Osteocyte (in vitro differentiated cells): Measurements from ENCODE around the gene DMRTA1. TPM values are rescaled to one million over a fixed set of nuclear protein-coding genes. Genes with fewer than 3 reads are reported as not detected.
"Not testable (repeated sequence)": the region's sequence is repeated elsewhere in the genome, so short reads cannot be mapped to it uniquely, and the experiment has no call there.

Experiments used
- DNase-seq: peaks from one replicate; pipeline ENCODE4 v3.0.0; 2021; ENCODE audit warnings: mixed read lengths; ENCODE audit not compliant: unreplicated experiment; ENCODE audit errors: extremely low spot score
- H3K27ac Mint-ChIP-seq: one replicate; pipeline ENCODE4 v1.8.0; 2021; ENCODE audit warnings: mild to moderate bottlenecking, mixed read lengths; ENCODE audit not compliant: unreplicated experiment
- H3K27me3 Mint-ChIP-seq: one replicate; pipeline ENCODE4 v1.8.0; 2021; ENCODE audit warnings: mixed read lengths; ENCODE audit not compliant: unreplicated experiment
- H3K36me3 Mint-ChIP-seq: one replicate; pipeline ENCODE4 v1.8.0; 2021; ENCODE audit warnings: mixed read lengths; ENCODE audit not compliant: unreplicated experiment
- H3K4me1 Mint-ChIP-seq: one replicate; pipeline ENCODE4 v1.8.0; 2021; ENCODE audit warnings: mixed read lengths; ENCODE audit not compliant: unreplicated experiment
- H3K4me3 Mint-ChIP-seq: one replicate; pipeline ENCODE4 v1.8.0; 2021; ENCODE audit warnings: mild to moderate bottlenecking, moderate library complexity, mixed read lengths; ENCODE audit not compliant: unreplicated experiment
- H3K9me3 Mint-ChIP-seq: one replicate; pipeline ENCODE4 v1.8.0; 2021; ENCODE audit warnings: mixed read lengths; ENCODE audit not compliant: unreplicated experiment
- CTCF ChIP-seq: fragments of 200-600 bp; sonication (generic); IDR thresholded peaks from 2 replicates; pipeline ENCODE4 v1.5.0; 2021; ENCODE audit warnings: antibody characterized with exemption, mild to moderate bottlenecking, moderate library complexity
- total RNA-seq: library from RNA; stranded (reverse); gene quantifications from 2 replicates; pipeline ENCODE4 v1.2.1, GENCODE V29; 2021

Gene DMRTA1
- total RNA-seq, 1 donor from 2014 or later: 0.40 TPM

DNA sequence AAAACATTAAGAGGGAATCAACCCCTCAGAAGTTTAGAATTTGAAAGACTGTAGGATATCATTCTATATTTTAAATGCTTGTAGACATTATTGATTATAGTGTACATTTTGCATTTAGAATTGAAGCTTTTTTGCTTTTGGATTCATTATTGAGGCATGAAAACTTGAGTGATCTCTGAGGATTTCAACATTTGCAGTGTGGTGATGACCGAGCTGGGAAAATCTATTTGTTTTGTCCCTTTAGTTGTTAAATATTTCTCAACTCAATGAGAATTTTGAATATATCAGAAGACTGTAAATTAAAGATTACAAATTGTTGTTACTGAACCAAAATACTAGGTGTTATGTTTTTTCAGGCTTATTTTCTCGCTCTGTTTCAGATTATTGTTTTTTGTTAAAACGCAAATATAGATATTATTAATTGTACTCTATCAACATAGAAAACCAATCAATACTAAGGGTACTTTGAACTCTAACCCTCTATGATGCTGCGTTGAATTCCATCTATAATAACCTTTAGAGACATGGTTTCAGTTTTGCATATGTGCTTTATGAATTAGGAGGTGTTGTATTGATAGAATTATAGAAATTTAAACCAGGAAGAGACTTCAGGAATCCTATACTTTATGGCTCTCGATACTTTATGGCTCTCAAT, 19.3 kb upstream of the DMRTA1 start:
- no peaks in the 10 kb centered on the region for H3K4me1 Mint-ChIP-seq
- TF ChIP-seq CTCF: no peak
- no peaks in the 10 kb centered on the region for H3K9me3 Mint-ChIP-seq
- H3K4me3 Mint-ChIP-seq: no peak overlapping the region
- peaks cover 32% of the 10 kb centered on the region for H3K27me3 Mint-ChIP-seq
- DNase-seq: no peak
- H3K27ac Mint-ChIP-seq: no peak overlapping the region
- H3K36me3 Mint-ChIP-seq: no peaks in the 10 kb centered on the region

DNA sequence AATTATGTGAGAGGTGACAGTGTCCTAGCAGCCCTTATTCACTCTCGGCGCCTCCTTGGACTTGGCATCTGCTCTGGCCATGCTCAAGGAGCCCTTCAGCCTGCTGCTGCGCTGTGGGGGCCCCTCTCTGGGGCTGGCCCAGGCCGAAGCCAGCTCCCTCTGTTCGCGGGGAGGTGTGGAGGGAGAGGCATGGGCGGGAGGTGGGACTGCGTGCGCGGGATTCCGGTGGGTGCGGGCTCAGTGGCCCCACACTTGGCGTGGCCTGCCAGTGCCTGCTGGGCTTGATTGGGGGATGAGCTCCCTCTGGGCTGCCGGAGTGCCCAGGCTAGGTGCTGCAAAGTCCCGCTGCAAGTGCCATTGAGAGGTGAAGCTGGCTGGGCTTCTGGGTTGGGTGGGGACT, 12.9 kb upstream of the DMRTA1 start:
- no peaks in the 10 kb centered on the region for H3K9me3 Mint-ChIP-seq
- H3K36me3 Mint-ChIP-seq: no peaks in the 10 kb centered on the region
- H3K27me3 Mint-ChIP-seq: peaks cover 24% of the 10 kb centered on the region
- no peak overlapping the region for H3K4me3 Mint-ChIP-seq
- no peak for DNase-seq
- TF ChIP-seq CTCF: no peak
- no peak overlapping the region for H3K27ac Mint-ChIP-seq
- no peaks in the 10 kb centered on the region for H3K4me1 Mint-ChIP-seq

DNA sequence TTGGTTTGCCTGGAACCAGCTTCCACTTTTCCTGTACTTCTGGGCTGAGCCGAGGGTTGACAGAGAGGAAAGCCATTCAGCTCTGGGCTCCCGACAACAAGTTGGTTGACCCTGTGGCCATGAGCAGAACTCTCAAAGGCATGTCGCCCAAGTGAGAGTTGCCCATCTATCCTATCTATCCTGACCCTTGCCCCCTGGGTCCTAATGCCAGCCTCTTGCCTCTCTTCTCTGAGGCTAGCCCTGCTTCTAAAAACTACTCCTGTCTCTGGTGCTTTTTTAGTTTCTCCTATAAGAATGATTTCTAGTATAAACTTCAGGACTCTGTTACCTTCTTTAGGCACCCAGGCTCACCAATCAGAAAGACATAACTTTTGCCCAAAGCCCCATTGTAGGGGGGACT, 11.4 kb upstream of the DMRTA1 start:
- not testable (repeated sequence) for H3K27ac Mint-ChIP-seq, H3K4me1 Mint-ChIP-seq, H3K4me3 Mint-ChIP-seq, H3K9me3 Mint-ChIP-seq, DNase-seq, H3K36me3 Mint-ChIP-seq
- peaks cover 17% of the 10 kb centered on the region for H3K27me3 Mint-ChIP-seq

GRCh38 chr9:22437461-22438067, 9.1 kb upstream of the DMRTA1 start:
- not testable (repeated sequence) for H3K36me3 Mint-ChIP-seq, H3K27ac Mint-ChIP-seq, H3K27me3 Mint-ChIP-seq, DNase-seq, H3K4me1 Mint-ChIP-seq, H3K9me3 Mint-ChIP-seq, H3K4me3 Mint-ChIP-seq

DNA sequence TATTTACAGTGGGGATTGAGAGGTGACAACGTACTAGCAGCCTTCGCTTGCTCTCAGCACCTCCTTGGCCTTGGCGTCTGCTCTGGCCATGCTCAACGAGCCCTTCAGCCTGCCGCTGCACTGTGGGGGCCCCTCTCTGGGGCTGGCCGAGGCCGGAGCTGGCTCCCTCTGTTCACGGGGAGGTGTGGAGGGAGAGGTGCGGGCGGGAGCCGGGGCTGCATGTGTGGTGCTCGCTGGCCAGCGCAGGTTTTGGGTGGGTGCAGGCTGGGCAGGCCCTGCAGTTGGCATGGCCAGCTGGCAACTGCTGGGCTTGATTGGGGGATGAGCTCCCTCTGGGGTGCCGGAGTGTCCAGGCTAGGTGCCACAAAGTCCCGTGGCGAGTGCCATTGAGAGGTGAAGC, 5.8 kb upstream of the DMRTA1 start:
- H3K27me3 Mint-ChIP-seq: peaks cover 26% of the 10 kb centered on the region
- no peaks in the 10 kb centered on the region for H3K4me1 Mint-ChIP-seq
- peaks cover 3% of the 10 kb centered on the region for H3K9me3 Mint-ChIP-seq
- no peaks in the 10 kb centered on the region for H3K36me3 Mint-ChIP-seq
- no peak overlapping the region for H3K27ac Mint-ChIP-seq
- DNase-seq: no peak
- H3K4me3 Mint-ChIP-seq: no peak overlapping the region
- no peak for TF ChIP-seq CTCF

DNA sequence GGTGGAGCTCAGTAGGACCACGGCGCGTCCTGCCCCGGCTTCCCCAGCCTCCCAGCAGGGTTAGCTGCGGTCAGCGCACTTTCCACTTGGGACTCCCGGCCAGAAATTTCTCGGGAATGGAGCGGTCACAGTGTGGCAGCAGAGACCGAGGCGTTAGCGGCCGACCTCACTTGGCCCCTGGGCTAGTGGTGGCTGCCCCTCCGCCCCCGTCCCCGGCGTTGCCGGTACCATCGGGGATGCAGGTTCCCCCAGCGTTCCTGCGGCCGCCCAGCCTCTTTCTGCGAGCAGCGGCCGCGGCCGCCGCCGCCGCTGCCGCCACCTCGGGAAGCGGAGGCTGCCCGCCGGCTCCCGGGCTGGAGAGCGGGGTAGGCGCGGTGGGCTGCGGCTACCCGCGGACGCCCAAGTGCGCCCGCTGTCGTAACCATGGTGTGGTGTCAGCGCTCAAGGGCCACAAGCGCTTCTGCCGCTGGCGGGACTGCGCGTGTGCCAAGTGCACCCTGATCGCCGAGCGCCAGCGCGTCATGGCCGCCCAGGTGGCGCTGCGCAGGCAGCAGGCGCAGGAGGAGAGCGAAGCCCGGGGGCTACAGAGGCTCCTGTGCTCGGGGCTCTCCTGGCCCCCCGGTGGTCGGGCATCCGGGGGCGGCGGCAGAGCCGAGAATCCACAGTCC, 460 bp downstream of the DMRTA1 start:
- no peaks in the 10 kb centered on the region for H3K36me3 Mint-ChIP-seq
- H3K27me3 Mint-ChIP-seq: peaks cover 58% of the 10 kb centered on the region
- no peak for DNase-seq
- peaks cover 5% of the 10 kb centered on the region for H3K4me1 Mint-ChIP-seq
- H3K27ac Mint-ChIP-seq: no peak overlapping the region
- no peaks in the 10 kb centered on the region for H3K9me3 Mint-ChIP-seq
- no peak for TF ChIP-seq CTCF
- H3K4me3 Mint-ChIP-seq: peak overlapping the region; percentile 68
